Kidney (tissue), 14 donors: ENCODE results near the gene NEDD8. TPM values are rescaled to one million over a fixed set of nuclear protein-coding genes. Genes with fewer than 3 reads are reported as not detected.

Experiments
- DNase-seq, 5 donors: peaks; one replicate each; pipeline ENCODE4 v3.0.0-alpha.2; 2013 to 2020
- FAIRE-seq: peaks from 2 replicates; lab custom pipeline; 2012; peaks lifted over from hg19 to GRCh38; lab: Jason Lieb, UNC
- H3K27ac ChIP-seq, 2 donors: one replicate each; pipeline ENCODE4 v1.7.0; 2013; ENCODE audit warnings: low read depth in 2 of 2, low read length in 2 of 2, inconsistent platforms in 1 of 2
- H3K27me3 ChIP-seq: one replicate; pipeline ENCODE4 v1.7.1; 2013; ENCODE audit warnings: low read length, inconsistent platforms; ENCODE audit not compliant: control insufficient read depth, insufficient read depth
- H3K36me3 ChIP-seq, 3 donors: one replicate each; pipeline versions ENCODE4 v1.7.0 to v1.7.1; 2013; ENCODE audit warnings: low read length in 3 of 3, control low read depth in 1 of 3, inconsistent platforms in 1 of 3; ENCODE audit not compliant: insufficient read depth in 3 of 3, control insufficient read depth in 2 of 3
- H3K4me1 ChIP-seq, 3 donors: one replicate each; pipeline versions ENCODE4 v1.7.0 to v1.7.1; 2013; ENCODE audit warnings: low read length in 3 of 3, inconsistent platforms in 1 of 3, low read depth in 1 of 3; ENCODE audit not compliant: control insufficient read depth in 2 of 3, insufficient read depth in 2 of 3
- H3K4me3 ChIP-seq, 3 donors: one replicate each; pipeline versions ENCODE4 v1.7.0 to v1.8.1; 2013; ENCODE audit warnings: low read length in 3 of 3, control low read depth in 1 of 3, inconsistent platforms in 1 of 3
- H3K9ac ChIP-seq, 3 donors: one replicate each; pipeline versions ENCODE4 v1.7.0 to v1.7.1; 2013; ENCODE audit warnings: low read length in 3 of 3, control low read depth in 1 of 3, inconsistent platforms in 1 of 3
- H3K9me3 ChIP-seq, 3 donors: one replicate each; pipeline versions ENCODE4 v1.7.0 to v1.7.1; 2013; ENCODE audit warnings: low read length in 3 of 3, control low read depth in 1 of 3, inconsistent platforms in 1 of 3; ENCODE audit not compliant: control insufficient read depth in 2 of 3, insufficient read depth in 1 of 3
- CTCF ChIP-seq: IDR thresholded peaks from 3 replicates; pipeline ENCODE4 v1.5.1; 2012; ENCODE audit warnings: mild to moderate bottlenecking, moderate library complexity, borderline replicate concordance; ENCODE audit not compliant: insufficient read depth; ENCODE audit errors: extremely low read depth
- intact Hi-C: fragments of 100-400 bp; cut with DNase I; formaldehyde crosslinking; loops from one replicate; pipeline ENCODE4 v1.11.1; 2022
- polyA plus RNA-seq: library from polyadenylated mRNA; stranded (reverse); fragments of 350-450 nt; fragmentation: Illumina TruSeq; extraction: RNeasy Lipid Tissue Mini Kit (QIAGEN cat#74804); gene quantifications from one replicate; pipeline ENCODE4 v1.2.3, GENCODE V29; 2014; ENCODE audit warnings: low read depth, low replicate concordance; ENCODE audit not compliant: insufficient read depth
- total RNA-seq: library from RNA; stranded (reverse); fragmentation: NEBNext Ultra II Directional; extraction: Animal tissue kit (Norgen Biotek cat#: 25700); gene quantifications from one replicate; pipeline ENCODE4 v1.2.1, GENCODE V29; 2021
- donor health status: control.
- donor health status: control.
- donor health status: control.
- donor health status: control.
- donor health status: control.
- donor health status: DM: yes; HTN: yes; CAD: no.
- donor health status: Normal renal cell carcinoma (clear cell type).

The NEDD8 gene
- total and polyA plus RNA-seq, 2 donors from 2014 or later = 145 to 439 TPM

DNA sequence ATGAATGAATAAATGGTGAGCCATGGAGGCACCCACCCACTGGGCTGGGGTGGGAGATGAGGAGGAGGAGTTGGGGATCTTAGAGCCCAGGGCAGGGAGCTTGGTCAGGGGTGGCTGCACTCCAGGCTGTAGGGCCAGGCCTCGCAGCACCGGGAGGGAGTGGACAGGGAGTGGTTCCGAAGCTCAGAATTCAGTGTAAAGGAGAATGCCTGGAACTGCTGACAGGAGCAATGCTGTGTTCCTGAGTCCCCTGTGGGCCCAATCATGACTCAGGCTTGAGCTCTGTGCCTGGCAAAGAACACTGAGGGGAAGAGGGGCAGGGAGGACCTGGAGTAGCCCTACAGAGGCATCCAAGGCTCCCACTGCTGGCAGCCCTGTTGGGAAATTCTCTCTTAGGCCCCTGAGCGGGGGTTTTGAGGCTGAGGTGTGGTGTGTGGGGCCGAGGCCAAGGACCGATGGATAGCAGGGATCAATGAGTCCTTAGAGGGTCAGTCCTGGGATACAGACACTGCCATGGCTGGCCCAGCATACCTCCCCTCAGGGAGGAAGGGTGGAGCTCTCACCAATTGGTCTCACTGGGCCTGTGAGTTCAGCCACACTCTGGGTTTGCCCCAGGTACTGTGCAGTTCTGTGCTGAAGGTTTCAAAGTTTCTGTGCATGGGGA is 48.8 kb upstream of the NEDD8 start:
- TF ChIP-seq CTCF = no peak
- Histone ChIP-seq H3K9ac (no peak overlapping the region), H3K9me3 (no peaks in the 10 kb centered on the region), H3K27ac (no peak overlapping the region), H3K36me3 (no peaks in the 10 kb centered on the region), H3K27me3 (no peaks in the 10 kb centered on the region), H3K4me3 (no peak overlapping the region), H3K4me1 (peaks cover 0 to 3% (median 0%) of the 10 kb centered on the region in 3 donors)
- FAIRE-seq (no peak), DNase-seq (no peak)
- intact Hi-C loops = no loop called here

DNA sequence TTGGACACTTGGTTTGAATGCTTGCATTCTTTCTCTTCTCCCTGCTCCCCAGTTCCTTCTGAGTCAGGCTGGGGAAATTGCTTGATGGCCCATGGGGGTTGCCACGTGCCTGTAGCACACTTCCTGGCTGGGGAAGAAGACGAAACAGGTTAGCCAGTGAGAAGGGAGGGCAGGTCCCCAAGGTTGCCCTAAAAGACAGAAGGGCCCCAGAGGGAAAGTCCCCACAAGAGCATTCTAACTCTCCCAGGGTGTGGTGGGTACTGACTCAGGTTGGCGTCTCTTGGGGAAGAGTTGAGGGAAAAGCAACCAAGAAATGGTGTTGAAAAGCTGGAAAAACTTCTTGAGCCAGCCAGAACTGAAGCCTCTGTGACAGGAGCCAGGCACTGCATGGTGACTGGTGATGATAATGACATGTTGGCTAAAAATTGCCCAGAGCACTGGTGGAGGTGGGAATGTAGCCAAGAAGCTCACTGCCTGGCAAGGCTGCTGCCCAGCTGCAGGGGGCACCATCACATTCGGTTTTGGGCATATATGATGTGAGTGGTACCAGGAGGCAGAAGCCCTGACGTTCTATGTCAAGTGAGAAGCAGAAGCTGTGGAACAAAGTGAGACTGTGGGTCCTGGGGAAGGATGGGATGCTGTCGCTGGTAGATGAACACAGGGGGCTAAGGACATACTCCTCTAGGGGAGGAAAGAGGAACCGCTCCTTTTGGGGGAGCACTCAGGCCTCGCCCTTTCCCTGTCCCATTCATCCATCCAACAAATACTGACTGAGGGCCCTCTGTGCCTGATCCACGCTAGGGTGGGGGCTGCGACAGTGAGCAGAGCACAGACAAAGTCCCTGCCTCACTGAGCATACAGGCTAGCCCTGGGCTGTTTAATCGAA is 47.4 kb upstream of the NEDD8 start:
- FAIRE-seq (no peak), DNase-seq (no peak)
- H3K9ac ChIP-seq = no peak overlapping the region
- H3K4me1 ChIP-seq = peaks cover 0 to 3% (median 0%) of the 10 kb centered on the region in 3 donors
- no peak overlapping the region for H3K4me3 ChIP-seq
- H3K9me3 ChIP-seq = no peaks in the 10 kb centered on the region
- intact Hi-C loops = no loop called here
- H3K27ac ChIP-seq = no peak overlapping the region
- H3K36me3 ChIP-seq = no peaks in the 10 kb centered on the region
- peak; percentile 28 for TF ChIP-seq CTCF
- H3K27me3 ChIP-seq = no peaks in the 10 kb centered on the region

DNA sequence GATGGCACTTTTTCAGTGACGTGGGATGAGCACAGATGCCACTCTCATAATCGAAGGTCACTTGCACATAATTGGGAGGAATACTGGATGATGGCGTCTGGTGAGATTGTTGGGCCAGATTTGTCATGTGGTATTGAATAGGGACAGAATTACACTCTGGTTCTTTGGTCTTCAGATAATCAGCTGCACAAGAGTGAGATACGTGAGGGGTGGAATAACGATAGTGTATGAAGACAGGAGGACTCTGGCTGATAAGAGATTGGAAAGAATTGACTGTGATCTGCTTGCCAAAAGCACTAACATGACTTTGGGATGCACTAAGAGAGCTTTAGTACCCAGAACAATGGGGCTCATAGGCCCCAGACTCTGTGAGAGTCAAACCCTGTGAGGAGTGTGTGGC is 46.3 kb upstream of the NEDD8 start:
- DNase-seq (no peak), FAIRE-seq (no peak)
- Histone ChIP-seq H3K36me3 (no peaks in the 10 kb centered on the region), H3K27me3 (no peaks in the 10 kb centered on the region), H3K9me3 (no peaks in the 10 kb centered on the region), H3K4me1 (peaks cover 0 to 3% (median 0%) of the 10 kb centered on the region in 3 donors), H3K9ac (no peak overlapping the region), H3K4me3 (no peak overlapping the region), H3K27ac (no peak overlapping the region)
- intact Hi-C loops = no loop called here
- TF ChIP-seq CTCF = no peak
